Ovary (tissue), 9 donors: Measurements from ENCODE around the gene U2SURP. TPM values are rescaled to one million over a fixed set of nuclear protein-coding genes. Genes with fewer than 3 reads are reported as not detected.

ENCODE experiments used
- DNase-seq, 5 donors: peaks; one replicate each; pipeline ENCODE4 v3.0.0-alpha.2; 2019 to 2020
- H3K27ac ChIP-seq, 2 donors: fragments of 200-600 bp; one replicate each; pipeline versions ENCODE4 v1.5.1 to v1.8.0; 2019 to 2022
- H3K27me3 ChIP-seq: fragments of 200-600 bp; one replicate; pipeline ENCODE4 v1.8.0; 2022
- H3K36me3 ChIP-seq: fragments of 200-600 bp; sonication (generic); one replicate; pipeline ENCODE4 v1.5.1; 2019
- H3K4me1 ChIP-seq: one replicate; pipeline ENCODE4 v1.8.1; 2013; ENCODE audit warnings: mild to moderate bottlenecking, moderate library complexity; ENCODE audit not compliant: insufficient read depth
- H3K4me3 ChIP-seq: fragments of 200-600 bp; sonication (generic); one replicate; pipeline ENCODE4 v1.5.1; 2017
- H3K9me3 ChIP-seq, 2 donors: fragments of 200-600 bp in 1 of 2; sonication (generic) in 1 of 2; one replicate each; pipeline versions ENCODE4 v1.5.1 to v1.8.1; 2013 to 2019; ENCODE audit warnings: mild to moderate bottlenecking in 1 of 2, moderate library complexity in 1 of 2
- EP300 ChIP-seq: sonication (generic); formaldehyde crosslinking; IDR thresholded peaks from one replicate; pipeline ENCODE4 v1.6.1; 2017; ENCODE audit warnings: antibody characterized with exemption
- POLR2A ChIP-seq: fragments of 450-650 bp; IDR thresholded peaks from one replicate; pipeline ENCODE4 v1.6.1; 2017; ENCODE audit warnings: antibody characterized with exemption, mild to moderate bottlenecking, moderate library complexity
- WGBS, 3 donors: extraction: QIAGEN DNeasy Blood & Tissue Kit in 1 of 3; methylation state at CpG; one replicate each; pipeline versions ENCODE4 v1.1.5 to v1.1.7; 2013 to 2017; 5-methylcytosine and 5-hydroxymethylcytosine counted together
- intact Hi-C, 4 donors: fragments of 100-400 bp; cut with DNase I; formaldehyde crosslinking; loops; one replicate each; pipeline versions ENCODE4 v1.11.0 to v1.15.1; 2022 to 2023
- polyA plus RNA-seq, 2 donors: library from polyadenylated mRNA; stranded (reverse); fragments of 200-250 nt in 1 of 2; fragments of 350-450 nt in 1 of 2; fragmentation: Illumina TruSeq in 1 of 2; extraction: RNeasy Lipid Tissue Mini Kit (QIAGEN cat#74804) in 1 of 2; gene quantifications; one replicate each; pipeline ENCODE4 v1.2.3, GENCODE V29; 2013 to 2014
- total RNA-seq, 7 donors: library from RNA; depleted of rRNA in 2 of 7; stranded (reverse); fragments of >200 nt in 2 of 7; fragmentation: NEBNext Ultra II Directional in 3 of 7; extraction: Animal tissue kit (Norgen Biotek cat#: 25700) in 3 of 7; gene quantifications; one replicate each; pipeline versions ENCODE4 v1.1.0 to v1.2.4, GENCODE V29; 2016 to 2023
- TF ChIP-seq, protein P1 (sequence below), 3 donors: fragments of 450-650 bp in 2 of 3; fragments of 200-600 bp in 1 of 3; IDR thresholded peaks; one replicate each; pipeline versions ENCODE4 v1.5.1 to v1.8.0; 2016 to 2022; ENCODE audit warnings: antibody characterized with exemption in 3 of 3, mild to moderate bottlenecking in 1 of 3
- donor health status: DM: no; HTN: no; CAD: no; lungs with moderate emphysema.
- donor health status: DM: no; HTN: no; CAD: no.
- donor health status: Bipolar disorder and iron deficiency.
- donor health status: DM: yes; HTN: yes; CAD: no.
- donor health status: DM: no; HTN: no; CAD: no.
- donor health status: DM: yes; HTN: yes; CAD: no.

Gene U2SURP
- total and polyA plus RNA-seq, 9 donors = 32.3 to 117 (median 92.5) TPM

DNA sequence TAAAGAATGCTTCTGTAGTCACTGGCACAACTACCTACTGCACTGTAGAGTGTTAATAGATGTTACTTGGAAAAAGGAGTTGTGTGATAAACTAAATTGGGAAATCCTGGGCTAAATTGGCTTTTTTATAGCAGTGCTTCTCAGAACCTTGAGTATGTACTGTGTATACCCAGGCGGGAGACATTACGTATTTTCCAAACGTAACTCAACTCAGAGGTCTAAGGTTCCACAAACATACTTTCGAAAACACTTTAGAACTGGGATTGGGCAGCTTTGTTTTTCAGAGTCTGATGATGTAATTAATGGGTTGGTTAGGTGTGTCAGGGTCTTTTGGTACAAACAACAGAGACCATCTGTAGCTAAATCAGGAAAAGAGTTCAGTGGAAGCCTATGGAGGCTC is 64.7 kb downstream of the U2SURP start:
- no peak for DNase-seq
- 14 to 51% (median 18%) methylated on average over 4 of the region's 4 CpGs for WGBS, 3 donors
- intact Hi-C loops = no loop called here
- Histone ChIP-seq H3K27ac (no peak overlapping the region), H3K9me3 (no peaks in the 10 kb centered on the region), H3K4me3 (no peak overlapping the region), H3K36me3 (no peaks in the 10 kb centered on the region), H3K4me1 (peaks cover 6% of the 10 kb centered on the region), H3K27me3 (no peaks in the 10 kb centered on the region)
- TF ChIP-seq EP300 (no peak), POLR2A (no peak)
- TF ChIP-seq, protein P1, sequence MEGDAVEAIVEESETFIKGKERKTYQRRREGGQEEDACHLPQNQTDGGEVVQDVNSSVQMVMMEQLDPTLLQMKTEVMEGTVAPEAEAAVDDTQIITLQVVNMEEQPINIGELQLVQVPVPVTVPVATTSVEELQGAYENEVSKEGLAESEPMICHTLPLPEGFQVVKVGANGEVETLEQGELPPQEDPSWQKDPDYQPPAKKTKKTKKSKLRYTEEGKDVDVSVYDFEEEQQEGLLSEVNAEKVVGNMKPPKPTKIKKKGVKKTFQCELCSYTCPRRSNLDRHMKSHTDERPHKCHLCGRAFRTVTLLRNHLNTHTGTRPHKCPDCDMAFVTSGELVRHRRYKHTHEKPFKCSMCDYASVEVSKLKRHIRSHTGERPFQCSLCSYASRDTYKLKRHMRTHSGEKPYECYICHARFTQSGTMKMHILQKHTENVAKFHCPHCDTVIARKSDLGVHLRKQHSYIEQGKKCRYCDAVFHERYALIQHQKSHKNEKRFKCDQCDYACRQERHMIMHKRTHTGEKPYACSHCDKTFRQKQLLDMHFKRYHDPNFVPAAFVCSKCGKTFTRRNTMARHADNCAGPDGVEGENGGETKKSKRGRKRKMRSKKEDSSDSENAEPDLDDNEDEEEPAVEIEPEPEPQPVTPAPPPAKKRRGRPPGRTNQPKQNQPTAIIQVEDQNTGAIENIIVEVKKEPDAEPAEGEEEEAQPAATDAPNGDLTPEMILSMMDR (IDR thresholded peaks at IDR 0.05) = no peak

DNA sequence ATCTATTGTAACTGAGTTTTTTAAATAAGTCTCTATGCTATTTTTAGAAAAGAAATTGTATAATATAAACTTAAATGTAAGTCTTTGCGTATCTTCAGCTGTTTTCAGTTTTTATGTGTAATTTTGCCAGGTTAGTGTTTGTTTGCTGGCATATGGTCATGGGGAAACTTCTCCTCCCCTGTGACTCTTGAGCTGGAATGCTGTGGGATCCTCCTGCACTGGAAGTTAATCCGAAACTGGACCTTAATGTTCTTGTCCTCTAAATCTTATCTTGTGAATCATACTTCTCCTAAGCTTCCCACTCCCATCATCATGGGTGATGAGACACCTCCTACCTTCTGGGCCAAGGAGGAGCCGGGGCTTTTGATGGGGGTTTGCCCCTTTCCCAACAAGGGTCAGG is 65.8 kb downstream of the U2SURP start:
- peaks cover 6% of the 10 kb centered on the region for H3K4me1 ChIP-seq
- no peak overlapping the region for H3K27ac ChIP-seq
- TF ChIP-seq, protein P1 (IDR thresholded peaks at IDR 0.05) = no peak
- TF ChIP-seq POLR2A (no peak), EP300 (no peak)
- intact Hi-C loops = no loop called here
- 40 to 47% (median 46%) methylated on average over 3 of the region's 3 CpGs for WGBS, 3 donors
- no peaks in the 10 kb centered on the region for H3K27me3 ChIP-seq
- H3K9me3 ChIP-seq = no peaks in the 10 kb centered on the region
- H3K36me3 ChIP-seq = no peaks in the 10 kb centered on the region
- DNase-seq = no peak
- no peak overlapping the region for H3K4me3 ChIP-seq

DNA sequence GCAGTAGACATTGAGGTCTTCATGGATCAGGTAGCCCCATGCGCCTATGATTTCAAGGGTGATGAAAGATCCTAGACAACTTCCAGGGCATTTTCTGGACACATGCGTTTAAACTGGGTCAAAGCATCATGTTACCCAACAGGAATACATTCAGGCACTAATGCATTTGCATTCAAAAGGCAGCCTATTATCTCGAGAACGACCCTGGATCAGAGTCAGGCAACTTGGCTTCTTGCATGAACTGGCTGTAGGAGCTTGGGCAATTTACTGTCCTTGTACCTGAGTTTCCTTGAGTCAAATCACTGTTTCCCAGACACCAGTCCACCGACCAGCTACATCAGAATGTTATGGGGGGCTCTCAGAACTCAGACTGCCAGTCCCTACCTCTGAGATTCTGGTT is 66.7 kb downstream of the U2SURP start:
- 85 to 95% (median 89%) methylated on average over 5 of the region's 5 CpGs for WGBS, 3 donors
- no peak overlapping the region for H3K27ac ChIP-seq
- no peaks in the 10 kb centered on the region for H3K9me3 ChIP-seq
- TF ChIP-seq EP300 = no peak
- TF ChIP-seq, protein P1 (IDR thresholded peaks at IDR 0.05) = no peak
- no peak for TF ChIP-seq POLR2A
- intact Hi-C loops = no loop called here
- peaks cover 6% of the 10 kb centered on the region for H3K4me1 ChIP-seq
- H3K27me3 ChIP-seq = no peaks in the 10 kb centered on the region
- H3K4me3 ChIP-seq = no peak overlapping the region
- no peak for DNase-seq
- H3K36me3 ChIP-seq = no peaks in the 10 kb centered on the region

DNA sequence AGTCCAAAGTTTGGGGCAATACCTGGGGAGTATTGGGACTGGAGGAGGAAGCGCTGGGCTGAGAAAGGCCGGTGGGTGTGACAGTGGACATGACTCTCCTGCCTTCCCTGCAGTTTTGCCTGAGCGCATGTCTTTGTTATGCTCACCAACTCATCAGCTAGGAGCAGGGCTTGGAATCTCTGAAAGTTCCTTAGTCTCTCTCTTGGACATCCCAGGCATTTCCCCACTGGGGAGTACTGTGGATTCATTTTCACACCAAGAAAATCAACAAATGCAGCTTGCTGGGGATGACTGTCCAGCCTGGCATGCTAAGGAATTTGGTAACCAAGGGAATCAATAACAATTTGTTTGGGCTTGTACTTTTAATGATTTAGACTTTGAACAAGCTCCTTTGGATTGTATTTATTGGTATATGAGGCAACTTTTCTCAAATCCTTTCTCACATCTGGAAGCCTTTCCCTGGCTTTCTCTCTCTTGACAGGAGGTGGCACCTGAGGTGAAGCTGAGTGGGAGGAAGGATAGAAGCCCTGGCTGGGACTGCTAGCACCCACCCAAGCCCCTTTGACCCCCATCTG is 69.7 kb downstream of the U2SURP start:
- no peaks in the 10 kb centered on the region for H3K36me3 ChIP-seq
- no peaks in the 10 kb centered on the region for H3K9me3 ChIP-seq
- no peak for DNase-seq
- H3K4me1 ChIP-seq = peaks cover 3% of the 10 kb centered on the region
- no peak overlapping the region for H3K27ac ChIP-seq
- 87 to 91% (median 89%) methylated on average over 3 of the region's 3 CpGs for WGBS, 3 donors
- no peak overlapping the region for H3K4me3 ChIP-seq
- intact Hi-C loops = no loop called here
- TF ChIP-seq EP300 = no peak
- TF ChIP-seq POLR2A = no peak
- TF ChIP-seq, protein P1 (IDR thresholded peaks at IDR 0.05) = no peak
- H3K27me3 ChIP-seq = no peaks in the 10 kb centered on the region
